Neural progenitor cell (in vitro differentiated cells): Measurements from ENCODE around the gene GBGT1. TPM values are rescaled to one million over a fixed set of nuclear protein-coding genes. Genes with fewer than 3 reads are reported as not detected.

Experiments
- DNase-seq: peaks from one replicate; pipeline ENCODE4 v3.0.0-alpha.2; 2016; ENCODE audit warnings: low spot score
- H2AFZ ChIP-seq: fragments of 200-600 bp; sonication (generic); replicated peaks from 2 replicates; pipeline ENCODE4 v1.6.1; 2016; ENCODE audit warnings: antibody characterized with exemption
- H3F3A ChIP-seq: fragments of 200-600 bp; sonication (generic); 2 replicates; pipeline ENCODE4 v1.6.1; 2016; ENCODE audit warnings: antibody characterized with exemption, low read depth
- H3K27ac ChIP-seq: fragments of 200-600 bp; sonication (generic); 2 replicates; pipeline ENCODE4 v1.5.1; 2016; ENCODE audit warnings: mild to moderate bottlenecking
- H3K27me3 ChIP-seq: fragments of 200-600 bp; sonication (generic); 2 replicates; pipeline ENCODE4 v1.6.1; 2016; ENCODE audit warnings: mild to moderate bottlenecking, moderate library complexity
- H3K36me3 ChIP-seq: fragments of 200-600 bp; sonication (generic); 2 replicates; pipeline ENCODE4 v1.5.1; 2016
- H3K4me1 ChIP-seq: fragments of 200-600 bp; sonication (generic); 2 replicates; pipeline ENCODE4 v1.6.1; 2016; ENCODE audit warnings: mixed run types
- H3K4me2 ChIP-seq: fragments of 200-600 bp; sonication (generic); 2 replicates; pipeline ENCODE4 v1.6.1; 2016
- H3K4me3 ChIP-seq: fragments of 200-600 bp; sonication (generic); 2 replicates; pipeline ENCODE4 v1.5.1; 2016
- H3K79me2 ChIP-seq: fragments of 200-600 bp; sonication (generic); 2 replicates; pipeline ENCODE4 v1.6.1; 2016; ENCODE audit warnings: low read depth
- H3K9ac ChIP-seq: fragments of 200-600 bp; sonication (generic); 2 replicates; pipeline ENCODE4 v1.6.1; 2016
- H3K9me3 ChIP-seq: fragments of 200-600 bp; sonication (generic); 2 replicates; pipeline ENCODE4 v1.5.1; 2016; ENCODE audit warnings: low read depth
- H4K20me1 ChIP-seq: fragments of 200-600 bp; sonication (generic); 2 replicates; pipeline ENCODE4 v1.6.1; 2016; ENCODE audit warnings: low read depth
- H3K27ac Mint-ChIP-seq: 3 replicates; pipeline ENCODE4 v1.8.0; 2021; ENCODE audit warnings: mixed read lengths
- H3K27me3 Mint-ChIP-seq: 2 replicates; pipeline ENCODE4 v1.8.0; 2022; ENCODE audit warnings: low read depth, mild to moderate bottlenecking, inconsistent platforms, moderate library complexity, mixed read lengths; ENCODE audit not compliant: insufficient read depth
- H3K36me3 Mint-ChIP-seq: 3 replicates; pipeline ENCODE4 v1.8.0; 2021; ENCODE audit warnings: mixed read lengths
- H3K4me1 Mint-ChIP-seq: 3 replicates; pipeline ENCODE4 v1.8.0; 2021; ENCODE audit warnings: mixed read lengths
- H3K4me3 Mint-ChIP-seq: 3 replicates; pipeline ENCODE4 v1.8.0; 2021; ENCODE audit warnings: mild to moderate bottlenecking, moderate library complexity, mixed read lengths
- H3K9me3 Mint-ChIP-seq: 3 replicates; pipeline ENCODE4 v1.8.0; 2020; ENCODE audit warnings: mixed read lengths
- CTCF ChIP-seq: fragments of 200-600 bp; sonication (generic); IDR thresholded peaks from 2 replicates; pipeline ENCODE4 v1.5.1; 2017; ENCODE audit warnings: antibody characterized with exemption, mild to moderate bottlenecking
- EZH2 ChIP-seq: fragments of 200-600 bp; sonication (generic); IDR thresholded peaks from 2 replicates; pipeline ENCODE4 v1.6.1; 2017; ENCODE audit warnings: antibody characterized with exemption, mild to moderate bottlenecking, moderate library complexity
- EZH2phosphoT487 ChIP-seq: fragments of 200-600 bp; sonication (generic); IDR thresholded peaks from 2 replicates; pipeline ENCODE4 v1.6.1; 2017; ENCODE audit warnings: antibody characterized with exemption
- total RNA-seq: library from RNA; depleted of rRNA; stranded (reverse); fragments of >200 nt; gene quantifications from 2 replicates; pipeline ENCODE4 v1.2.3, GENCODE V29; 2015; ENCODE audit warnings: low replicate concordance

GBGT1 gene
- total RNA-seq, 1 donor from 2014 or later: 2.0 TPM

DNA sequence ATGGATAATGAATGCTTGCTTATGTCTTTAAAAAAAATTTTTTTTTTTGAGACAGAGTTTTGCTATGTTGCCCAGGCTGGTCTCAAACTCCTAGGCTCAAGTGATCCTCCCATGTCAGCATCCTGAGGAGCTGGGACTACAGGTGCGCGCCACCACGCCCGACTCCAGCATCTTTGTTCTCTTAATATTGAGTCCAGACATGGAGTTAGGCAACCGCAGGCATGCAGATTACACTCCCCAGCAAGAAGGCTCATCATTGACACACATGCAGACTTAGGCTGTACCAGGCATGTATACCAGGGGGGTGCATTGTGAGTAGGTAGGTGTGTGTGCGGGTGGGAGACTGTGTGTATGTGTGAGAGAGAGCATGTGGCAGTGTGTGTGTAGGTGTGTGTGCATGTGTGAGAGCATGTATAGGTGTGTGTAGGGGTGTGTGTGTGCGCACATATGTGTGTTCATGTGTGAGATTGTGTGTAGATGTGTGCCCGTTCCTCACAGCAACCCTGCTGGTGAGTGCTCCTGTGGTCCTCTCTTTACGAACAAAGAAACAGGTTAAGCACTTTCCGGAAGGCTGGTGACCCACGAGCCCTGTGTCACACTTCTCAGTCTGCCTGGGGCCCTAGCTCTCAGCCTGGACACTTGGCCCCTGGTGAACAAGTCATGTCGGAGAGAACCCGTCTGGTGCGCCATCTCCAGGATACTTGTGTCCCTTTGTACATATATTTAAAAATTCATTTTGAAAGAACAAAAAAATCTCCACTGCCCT, 39.2 kb upstream of the GBGT1 start:
- no peaks in the 10 kb centered on the region for H4K20me1 ChIP-seq
- no peak overlapping the region for H3K4me3 ChIP-seq
- H3K4me3 Mint-ChIP-seq: peak overlapping the region; percentile 1
- TF ChIP-seq EZH2 (no peak), EZH2phosphoT487 (no peak), CTCF (no peak)
- H3K36me3 Mint-ChIP-seq: no peaks in the 10 kb centered on the region
- H3F3A ChIP-seq: no peaks in the 10 kb centered on the region
- no peaks in the 10 kb centered on the region for H3K4me1 ChIP-seq
- no peak overlapping the region for H3K4me2 ChIP-seq
- H3K36me3 ChIP-seq: no peaks in the 10 kb centered on the region
- H3K27me3 ChIP-seq: peaks cover 73% of the 10 kb centered on the region
- H3K4me1 Mint-ChIP-seq: no peaks in the 10 kb centered on the region
- no peak for DNase-seq
- no peaks in the 10 kb centered on the region for H3K79me2 ChIP-seq
- peaks cover 2% of the 10 kb centered on the region for H3K9me3 Mint-ChIP-seq
- H2AFZ ChIP-seq: no peak overlapping the region
- peaks cover 3% of the 10 kb centered on the region for H3K27me3 Mint-ChIP-seq
- H3K9me3 ChIP-seq: no peaks in the 10 kb centered on the region
- no peak overlapping the region for H3K27ac Mint-ChIP-seq
- H3K9ac ChIP-seq: no peak overlapping the region
- H3K27ac ChIP-seq: no peak overlapping the region

- Histone ChIP-seq H3K27ac (no peak overlapping the region), H3K9me3 (no peaks in the 10 kb centered on the region), H3K9ac (no peak overlapping the region), H3K27me3 (peaks cover 79% of the 10 kb centered on the region), H3K36me3 (no peaks in the 10 kb centered on the region), H3K4me2 (no peak overlapping the region), H3K4me3 (no peak overlapping the region), H4K20me1 (no peaks in the 10 kb centered on the region), H3K79me2 (no peaks in the 10 kb centered on the region), H3K4me1 (no peaks in the 10 kb centered on the region), H3F3A (no peaks in the 10 kb centered on the region), H2AFZ (no peak overlapping the region)
- TF ChIP-seq EZH2 (no peak), EZH2phosphoT487 (no peak), CTCF (no peak)
- Mint-ChIP-seq H3K27ac (no peak overlapping the region), H3K4me3 (no peak overlapping the region), H3K4me1 (no peaks in the 10 kb centered on the region), H3K9me3 (peaks cover 2% of the 10 kb centered on the region), H3K36me3 (no peaks in the 10 kb centered on the region), H3K27me3 (peaks cover 3% of the 10 kb centered on the region)
- DNase-seq: no peak
Measured at GRCh38 chr9:133202145-133202513, 38.4 kb upstream of the GBGT1 start.

- H4K20me1 ChIP-seq: no peaks in the 10 kb centered on the region
- Mint-ChIP-seq H3K27ac (no peak overlapping the region), H3K4me3 (no peak overlapping the region), H3K36me3 (no peaks in the 10 kb centered on the region), H3K9me3 (peaks cover 2% of the 10 kb centered on the region), H3K4me1 (no peaks in the 10 kb centered on the region), H3K27me3 (peaks cover 3% of the 10 kb centered on the region)
- H3K4me3 ChIP-seq: no peak overlapping the region
- H3K9me3 ChIP-seq: no peaks in the 10 kb centered on the region
- no peaks in the 10 kb centered on the region for H3F3A ChIP-seq
- H3K4me1 ChIP-seq: no peaks in the 10 kb centered on the region
- no peaks in the 10 kb centered on the region for H3K79me2 ChIP-seq
- no peak overlapping the region for H3K4me2 ChIP-seq
- no peak overlapping the region for H2AFZ ChIP-seq
- H3K27ac ChIP-seq: no peak overlapping the region
- no peak overlapping the region for H3K9ac ChIP-seq
- TF ChIP-seq EZH2phosphoT487: no peak
- no peak for TF ChIP-seq EZH2
- no peak for TF ChIP-seq CTCF
- no peak for DNase-seq
- no peaks in the 10 kb centered on the region for H3K36me3 ChIP-seq
- peaks cover 79% of the 10 kb centered on the region for H3K27me3 ChIP-seq
Measured at GRCh38 chr9:133201424-133202144, 37.9 kb upstream of the GBGT1 start.
